Activated CD4-positive, alpha-beta memory T cell treated with anti-CD3 and anti-CD28 coated beads for 36 hours (primary cell): ENCODE data around the gene REG1B. TPM values are rescaled to one million over a fixed set of nuclear protein-coding genes. Genes with fewer than 3 reads are reported as not detected.

Source experiments
- CTCF ChIA-PET: fragments of 350-600 bp; sonication (Branson Sonifier 250); formaldehyde crosslinking; loops from one replicate; lab custom pipeline; 2021; ENCODE audit warnings: antibody characterized with exemption, inconsistent platforms; lab: Charles Lee
- POLR2A ChIA-PET: fragments of 350-600 bp; sonication (Branson Sonifier 250); formaldehyde crosslinking; loops from one replicate; lab custom pipeline; 2021; ENCODE audit warnings: antibody characterized with exemption; lab: Charles Lee
- DNase-seq: peaks from one replicate; pipeline ENCODE4 v3.0.0-alpha.2; 2020
- H3K27ac Mint-ChIP-seq: one replicate; pipeline ENCODE4 v1.8.0; 2021; ENCODE audit warnings: mixed read lengths
- H3K27me3 Mint-ChIP-seq: one replicate; pipeline ENCODE4 v1.8.0; 2021; ENCODE audit warnings: mixed read lengths
- H3K36me3 Mint-ChIP-seq: one replicate; pipeline ENCODE4 v1.8.0; 2021; ENCODE audit warnings: mixed read lengths
- H3K4me1 Mint-ChIP-seq: one replicate; pipeline ENCODE4 v1.8.0; 2021; ENCODE audit warnings: low read depth, mixed read lengths
- H3K4me3 Mint-ChIP-seq: one replicate; pipeline ENCODE4 v1.8.0; 2021; ENCODE audit warnings: mild to moderate bottlenecking, mixed read lengths
- H3K9me3 Mint-ChIP-seq: one replicate; pipeline ENCODE4 v1.8.0; 2021; ENCODE audit warnings: mixed read lengths
- intact Hi-C: fragments of 100-400 bp; cut with micrococcal nuclease; formaldehyde crosslinking; loops from one replicate; pipeline ENCODE4 v1.15.1; 2023
- total RNA-seq, 2 experiments: library from RNA; stranded (reverse); gene quantifications; one replicate each; pipeline ENCODE4 v1.2.3, GENCODE V29; 2021

Gene REG1B, protein sequence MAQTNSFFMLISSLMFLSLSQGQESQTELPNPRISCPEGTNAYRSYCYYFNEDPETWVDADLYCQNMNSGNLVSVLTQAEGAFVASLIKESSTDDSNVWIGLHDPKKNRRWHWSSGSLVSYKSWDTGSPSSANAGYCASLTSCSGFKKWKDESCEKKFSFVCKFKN
- total RNA-seq, result not detected

- intact Hi-C loops, result no loop called here
- Mint-ChIP-seq H3K36me3 (no peaks in the 10 kb centered on the region), H3K9me3 (no peaks in the 10 kb centered on the region), H3K4me3 (no peak within 1 kb of the TSS), H3K4me1 (no peaks in the 10 kb centered on the region), H3K27ac (no peak within 1 kb of the TSS), H3K27me3 (no peaks in the 10 kb centered on the region)
- CTCF ChIA-PET, result no interaction called here
- POLR2A ChIA-PET, result no interaction called here
- DNase-seq, result no peak
Measured at GRCh38 chr2:79087785-79088364, at the start of gene REG1B. TSS of gene REG1B (minus strand) at chr2:79087993. CDS start at chr2:79087612, 381 bp downstream.

DNA sequence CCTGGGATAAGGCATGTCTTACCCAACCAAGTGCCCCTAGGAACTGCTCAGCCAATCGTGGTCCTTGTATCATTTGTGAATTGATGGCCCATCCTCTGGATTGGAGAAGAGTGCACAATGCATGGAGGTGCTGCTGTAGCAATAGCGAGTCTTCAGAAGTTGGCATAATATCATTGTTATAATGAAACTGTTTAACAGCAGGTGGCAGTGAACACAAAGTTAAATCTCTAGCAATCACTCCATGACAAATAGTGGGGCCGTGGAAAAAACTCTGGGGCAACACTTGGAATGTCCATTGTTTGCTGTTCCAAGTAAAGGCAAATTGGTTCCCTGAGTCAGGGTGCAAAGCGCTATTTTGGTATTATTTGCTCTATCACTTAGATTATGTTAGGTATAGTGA is 43.9 kb upstream of the REG1B start:
- Mint-ChIP-seq H3K9me3 (peaks cover 12% of the 10 kb centered on the region), H3K27me3 (no peaks in the 10 kb centered on the region), H3K4me1 (no peaks in the 10 kb centered on the region), H3K4me3 (no peak overlapping the region), H3K36me3 (no peaks in the 10 kb centered on the region), H3K27ac (no peak overlapping the region)
- ChIA-PET CTCF (no interaction called here), POLR2A (no interaction called here)
- DNase-seq, result no peak
- intact Hi-C loops, result no loop called here

DNA sequence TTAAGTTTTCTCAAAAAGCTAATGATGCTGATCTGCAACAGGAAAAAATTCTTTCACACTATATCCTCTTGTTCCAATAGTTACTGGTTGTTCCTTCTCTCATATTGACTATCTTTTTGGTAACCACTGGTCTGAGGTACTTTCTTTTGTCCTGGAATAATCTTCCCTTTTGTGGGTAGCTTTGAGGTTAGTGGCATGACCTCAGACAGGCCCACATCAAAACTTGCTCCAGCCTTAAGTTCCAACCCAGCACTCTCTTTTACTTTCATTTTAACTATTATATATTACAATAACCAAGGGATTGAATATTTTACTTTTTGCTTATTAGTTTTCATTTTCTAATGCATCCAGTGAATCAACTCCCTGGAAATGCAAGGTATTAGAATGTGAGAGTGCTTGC is 42.0 kb upstream of the REG1B start:
- ChIA-PET POLR2A (no interaction called here), CTCF (no interaction called here)
- H3K4me1 Mint-ChIP-seq, result no peaks in the 10 kb centered on the region
- intact Hi-C loops, result no loop called here
- H3K4me3 Mint-ChIP-seq, result no peak overlapping the region
- H3K27ac Mint-ChIP-seq, result no peak overlapping the region
- peaks cover 9% of the 10 kb centered on the region for H3K9me3 Mint-ChIP-seq
- no peak for DNase-seq
- H3K27me3 Mint-ChIP-seq, result no peaks in the 10 kb centered on the region
- H3K36me3 Mint-ChIP-seq, result no peaks in the 10 kb centered on the region

DNA sequence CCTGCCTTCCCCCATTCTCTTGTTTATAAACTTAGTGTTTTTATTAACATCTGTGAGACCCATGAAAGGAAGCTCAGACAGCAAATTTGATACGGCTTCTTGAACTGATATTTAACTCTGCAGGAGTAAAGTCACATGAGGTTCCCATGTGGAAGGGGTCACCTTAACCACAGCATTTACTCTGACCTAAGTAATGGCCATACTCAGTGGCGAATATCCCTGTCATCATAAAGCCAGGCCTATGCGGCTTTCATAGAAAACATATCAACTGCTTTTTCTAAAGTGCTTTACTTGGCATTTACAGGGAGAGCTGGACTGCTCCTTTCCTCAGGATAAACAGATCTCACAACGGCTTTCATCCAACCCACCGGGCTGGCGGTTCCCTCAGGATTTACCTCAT is 41.5 kb upstream of the REG1B start:
- H3K4me1 Mint-ChIP-seq, result no peaks in the 10 kb centered on the region
- no peak for DNase-seq
- CTCF ChIA-PET, result no interaction called here
- intact Hi-C loops, result no loop called here
- peaks cover 7% of the 10 kb centered on the region for H3K9me3 Mint-ChIP-seq
- no peaks in the 10 kb centered on the region for H3K36me3 Mint-ChIP-seq
- H3K4me3 Mint-ChIP-seq, result no peak overlapping the region
- POLR2A ChIA-PET, result no interaction called here
- no peak overlapping the region for H3K27ac Mint-ChIP-seq
- no peaks in the 10 kb centered on the region for H3K27me3 Mint-ChIP-seq

DNA sequence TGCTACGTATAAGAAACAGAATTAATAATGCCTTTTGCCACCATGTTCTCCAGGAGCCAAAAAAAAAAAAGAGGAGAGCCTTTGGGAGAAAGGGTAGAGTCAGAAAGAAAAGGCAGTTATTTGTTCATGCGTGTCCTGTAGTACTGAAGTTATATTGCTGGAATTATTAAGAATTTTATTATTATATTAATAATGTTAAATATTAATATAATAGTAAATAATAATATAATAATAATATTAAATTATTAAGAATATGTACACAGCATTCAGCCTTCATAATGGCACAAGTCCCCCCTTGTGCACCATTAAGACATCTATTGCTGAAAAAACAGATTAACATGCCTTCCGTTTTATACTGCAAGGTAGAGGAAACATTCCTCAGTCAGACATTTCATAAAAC is 40.6 kb upstream of the REG1B start:
- POLR2A ChIA-PET, result no interaction called here
- peaks cover 2% of the 10 kb centered on the region for H3K9me3 Mint-ChIP-seq
- no peaks in the 10 kb centered on the region for H3K27me3 Mint-ChIP-seq
- no peak for DNase-seq
- H3K36me3 Mint-ChIP-seq, result no peaks in the 10 kb centered on the region
- H3K27ac Mint-ChIP-seq, result no peak overlapping the region
- no peak overlapping the region for H3K4me3 Mint-ChIP-seq
- H3K4me1 Mint-ChIP-seq, result no peaks in the 10 kb centered on the region
- intact Hi-C loops, result no loop called here
- CTCF ChIA-PET, result no interaction called here

DNA sequence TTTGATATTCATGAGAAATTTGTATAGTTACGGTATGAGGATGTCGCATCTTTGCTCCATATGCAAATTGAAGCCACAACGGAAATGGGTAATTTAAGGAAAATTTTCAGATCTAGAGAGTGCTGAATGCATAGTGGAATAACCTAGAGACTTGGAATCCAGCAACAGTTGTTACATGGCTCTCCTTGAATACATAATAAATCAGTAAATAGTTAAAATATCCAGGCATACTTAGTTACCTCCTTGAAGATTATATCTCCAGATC is 37.9 kb upstream of the REG1B start:
- Mint-ChIP-seq H3K36me3 (no peaks in the 10 kb centered on the region), H3K27ac (no peak overlapping the region), H3K9me3 (peaks cover 10% of the 10 kb centered on the region), H3K4me1 (no peaks in the 10 kb centered on the region), H3K27me3 (no peaks in the 10 kb centered on the region), H3K4me3 (no peak overlapping the region)
- intact Hi-C loops, result no loop called here
- POLR2A ChIA-PET, result no interaction called here
- CTCF ChIA-PET, result no interaction called here
- DNase-seq, result no peak

GRCh38 chr2:79124907-79125720 is 37.3 kb upstream of the REG1B start:
- no peak overlapping the region for H3K27ac Mint-ChIP-seq
- ChIA-PET POLR2A (no interaction called here), CTCF (no interaction called here)
- H3K9me3 Mint-ChIP-seq, result peaks cover 11% of the 10 kb centered on the region
- intact Hi-C loops, result no loop called here
- H3K36me3 Mint-ChIP-seq, result no peaks in the 10 kb centered on the region
- no peaks in the 10 kb centered on the region for H3K27me3 Mint-ChIP-seq
- H3K4me3 Mint-ChIP-seq, result no peak overlapping the region
- no peaks in the 10 kb centered on the region for H3K4me1 Mint-ChIP-seq
- no peak for DNase-seq

GRCh38 chr2:79122676-79123075 is 34.9 kb upstream of the REG1B start:
- ChIA-PET CTCF (no interaction called here), POLR2A (no interaction called here)
- Mint-ChIP-seq H3K4me1 (no peaks in the 10 kb centered on the region), H3K4me3 (no peak overlapping the region), H3K36me3 (no peaks in the 10 kb centered on the region), H3K9me3 (peaks cover 11% of the 10 kb centered on the region), H3K27me3 (no peaks in the 10 kb centered on the region), H3K27ac (no peak overlapping the region)
- no peak for DNase-seq
- intact Hi-C loops, result no loop called here

DNA sequence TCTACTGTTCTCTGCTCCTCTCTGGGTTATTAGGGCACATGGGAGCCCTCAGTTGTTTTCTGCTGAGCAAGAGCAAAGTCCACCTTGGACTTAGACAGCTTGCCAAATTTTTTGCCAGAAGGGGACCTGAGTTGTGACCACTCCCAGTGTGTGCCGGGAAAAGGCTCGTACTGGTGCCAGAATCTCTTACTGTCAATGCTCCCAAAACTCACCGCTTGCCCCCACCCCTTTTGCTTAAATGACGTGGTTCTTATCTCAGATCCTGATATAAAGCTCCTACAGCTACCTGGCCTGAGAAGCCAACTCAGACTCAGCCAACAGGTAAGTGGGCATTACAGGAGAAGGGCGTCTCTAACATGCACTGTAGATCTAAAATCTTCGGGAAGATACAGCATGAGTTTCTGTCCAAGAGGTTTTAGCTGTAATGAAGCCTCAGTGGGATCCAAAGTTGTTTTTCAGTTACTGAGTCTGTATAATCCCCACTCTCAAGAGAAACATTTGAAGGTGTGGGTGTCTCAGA is 32.5 kb upstream of the REG1B start, which contains the start of gene REG1A:
Gene REG1A (plus strand): TSS at position 295 of the 520 bp plus-strand sequence. CDS start 374 bp downstream, outside the sequence.
- ChIA-PET CTCF (no interaction called here), POLR2A (no interaction called here)
- Mint-ChIP-seq H3K9me3 (peaks cover 15% of the 10 kb centered on the region), H3K27me3 (no peaks in the 10 kb centered on the region), H3K36me3 (no peaks in the 10 kb centered on the region), H3K4me3 (no peak within 1 kb of the TSS), H3K4me1 (no peaks in the 10 kb centered on the region), H3K27ac (no peak within 1 kb of the TSS)
- no peak for DNase-seq
- intact Hi-C loops, result no loop called here

DNA sequence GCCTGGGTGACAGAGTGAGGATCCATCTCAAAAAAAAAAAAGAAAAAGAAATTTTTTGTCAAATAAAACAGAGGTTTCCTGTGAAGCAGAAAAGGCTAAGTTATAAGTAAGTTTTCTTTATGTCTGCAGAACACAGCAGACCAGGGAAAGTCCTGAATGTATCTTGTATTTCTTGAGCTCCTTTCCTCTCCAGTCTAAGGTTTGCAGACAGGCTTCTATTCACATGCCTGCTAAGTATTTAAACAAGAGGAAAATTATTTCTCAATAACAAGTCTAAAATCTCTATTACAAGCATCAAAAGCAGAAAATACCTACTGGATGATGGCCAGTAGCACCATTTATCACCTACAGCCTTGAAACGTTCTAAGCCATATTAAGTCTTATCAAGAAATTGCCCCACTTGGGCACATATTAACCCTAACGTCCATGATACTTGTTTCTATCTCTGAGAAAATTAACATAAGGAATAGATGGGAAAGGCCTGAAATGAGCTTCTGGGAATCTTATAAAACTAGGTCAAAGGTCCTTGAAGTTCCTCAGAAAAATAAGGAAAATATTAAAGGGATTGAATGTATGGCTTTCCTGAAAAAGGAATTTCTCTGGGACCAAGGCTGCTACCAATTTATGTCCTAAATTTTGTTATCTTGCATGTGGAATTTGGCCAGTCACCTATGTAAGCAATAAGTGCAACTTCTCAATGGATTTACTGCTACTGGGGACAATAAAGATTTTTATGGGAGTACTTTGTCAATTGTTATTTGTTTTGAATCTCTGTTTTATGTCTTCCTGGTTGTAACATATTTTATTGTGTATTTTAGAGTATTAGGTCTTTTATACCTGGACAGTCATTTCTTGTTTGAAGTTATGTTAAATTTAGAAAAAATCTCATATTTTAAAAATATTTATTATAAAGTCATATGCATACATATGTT is 29.5 kb upstream of the REG1B start:
- H3K36me3 Mint-ChIP-seq, result no peaks in the 10 kb centered on the region
- ChIA-PET CTCF (no interaction called here), POLR2A (no interaction called here)
- no peak overlapping the region for H3K4me3 Mint-ChIP-seq
- no peak overlapping the region for H3K27ac Mint-ChIP-seq
- DNase-seq, result no peak
- H3K27me3 Mint-ChIP-seq, result no peaks in the 10 kb centered on the region
- no peaks in the 10 kb centered on the region for H3K4me1 Mint-ChIP-seq
- intact Hi-C loops, result no loop called here
- peaks cover 28% of the 10 kb centered on the region for H3K9me3 Mint-ChIP-seq

- Mint-ChIP-seq H3K4me1 (no peaks in the 10 kb centered on the region), H3K36me3 (no peaks in the 10 kb centered on the region), H3K4me3 (no peak overlapping the region), H3K27ac (no peak overlapping the region), H3K27me3 (no peaks in the 10 kb centered on the region), H3K9me3 (peaks cover 26% of the 10 kb centered on the region)
- ChIA-PET POLR2A (no interaction called here), CTCF (interaction anchor here (1.2 kb wide), 1 partner anchor 11 kb away, joined by 4 read pairs; no protein-coding TSS in a partner anchor)
- intact Hi-C loops, result no loop called here
- no peak for DNase-seq
Measured at GRCh38 chr2:79114797-79115494, 27.2 kb upstream of the REG1B start.
